ENCODE measurements around the gene CSMD2.

The CSMD2 gene

GRCh38 chr1:33622757-33623156 is 542.3 kb downstream of the CSMD2 start:
- no peak for DNase-seq

- no peak for DNase-seq
Observed at GRCh38 chr1:33618636-33619035, 546.4 kb downstream of the CSMD2 start.

GRCh38 chr1:33617451-33617850 is 547.6 kb downstream of the CSMD2 start:
- no peak for DNase-seq

DNA sequence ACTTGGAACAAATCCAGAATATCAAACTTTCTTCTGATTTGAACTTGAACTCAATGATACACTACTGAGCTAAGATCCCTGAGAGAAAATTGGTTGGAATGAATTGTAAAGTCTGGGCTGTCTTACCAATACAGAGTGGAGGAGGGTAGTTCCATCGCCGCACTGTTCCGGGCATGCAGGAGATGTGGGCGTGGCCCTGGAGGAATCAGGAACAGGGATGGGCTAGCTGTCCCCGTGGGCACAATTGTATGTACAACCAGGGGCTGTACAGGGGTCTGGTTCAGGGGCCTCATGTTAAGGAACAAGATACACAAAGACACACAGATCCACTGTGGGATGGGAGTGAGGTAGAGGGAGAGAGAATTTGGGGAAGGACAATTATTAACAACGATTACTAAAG is 548.2 kb downstream of the CSMD2 start:
- DNase-seq: no peak

GRCh38 chr1:33615546-33615945 is 549.5 kb downstream of the CSMD2 start:
- no peak for DNase-seq

GRCh38 chr1:33610864-33611455 is 554.1 kb downstream of the CSMD2 start:
- DNase-seq: no peak

- DNase-seq: no peak
Observed at GRCh38 chr1:33610391-33610790, 554.6 kb downstream of the CSMD2 start.

GRCh38 chr1:33609739-33610138 is 555.3 kb downstream of the CSMD2 start:
- no peak for DNase-seq

DNA sequence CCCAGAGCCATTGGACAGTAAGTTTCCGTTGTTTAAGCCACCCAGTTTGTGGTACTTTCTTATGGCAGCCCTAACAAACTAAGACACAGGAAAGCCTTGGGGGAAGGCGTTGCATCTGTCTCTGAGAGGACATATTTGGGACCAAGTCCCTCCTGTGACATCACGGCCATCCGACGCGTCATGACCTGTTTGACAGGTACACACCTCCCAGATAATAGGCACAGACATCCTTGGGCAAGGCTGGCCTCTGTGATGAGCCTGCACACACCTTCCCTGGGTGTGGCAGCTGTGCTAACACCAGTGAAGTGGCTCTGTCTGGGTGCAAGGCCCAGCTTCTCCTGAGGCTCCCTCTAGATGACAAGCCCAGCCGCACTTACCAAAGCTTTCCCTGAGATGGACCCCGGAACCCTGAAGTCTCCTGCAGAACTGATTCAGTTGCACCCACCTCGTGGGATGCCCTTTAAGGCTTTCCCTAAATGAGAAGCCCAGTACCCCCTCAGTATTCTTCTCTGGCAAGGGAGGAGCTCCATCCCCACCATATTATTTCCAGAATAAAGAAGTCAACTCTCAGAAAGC is 556.1 kb downstream of the CSMD2 start:
- no peak for DNase-seq

DNA sequence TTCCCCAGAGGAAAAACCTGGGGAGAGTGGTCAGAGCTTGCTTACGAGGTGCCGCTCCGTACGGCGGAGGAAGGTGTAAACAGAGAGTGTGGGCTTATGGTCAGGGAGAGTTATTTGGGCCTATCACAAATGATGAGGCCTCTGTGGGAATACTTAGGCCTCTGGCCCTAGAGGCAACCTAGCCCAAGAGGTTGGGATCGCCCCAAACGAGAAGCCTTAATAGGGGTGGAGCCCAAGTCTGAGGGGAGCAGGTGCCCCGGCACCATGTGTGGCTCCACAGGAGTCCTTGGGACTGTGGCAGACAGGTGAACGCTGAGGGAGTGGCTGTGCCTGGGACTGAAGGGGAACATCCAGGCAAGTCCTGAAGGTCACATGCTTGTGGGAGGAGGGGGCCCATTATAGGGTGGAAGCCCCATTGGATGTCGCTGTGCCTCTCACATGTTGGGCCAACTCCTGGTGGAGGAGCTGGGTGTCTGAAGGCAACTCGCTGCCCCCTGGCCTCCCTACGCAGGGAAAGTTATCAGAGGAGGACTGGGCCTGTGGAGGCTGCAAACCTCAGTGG is 557.5 kb downstream of the CSMD2 start:
- no peak for DNase-seq

- no peak for DNase-seq
Observed at GRCh38 chr1:33606272-33606671, 558.8 kb downstream of the CSMD2 start.

DNA sequence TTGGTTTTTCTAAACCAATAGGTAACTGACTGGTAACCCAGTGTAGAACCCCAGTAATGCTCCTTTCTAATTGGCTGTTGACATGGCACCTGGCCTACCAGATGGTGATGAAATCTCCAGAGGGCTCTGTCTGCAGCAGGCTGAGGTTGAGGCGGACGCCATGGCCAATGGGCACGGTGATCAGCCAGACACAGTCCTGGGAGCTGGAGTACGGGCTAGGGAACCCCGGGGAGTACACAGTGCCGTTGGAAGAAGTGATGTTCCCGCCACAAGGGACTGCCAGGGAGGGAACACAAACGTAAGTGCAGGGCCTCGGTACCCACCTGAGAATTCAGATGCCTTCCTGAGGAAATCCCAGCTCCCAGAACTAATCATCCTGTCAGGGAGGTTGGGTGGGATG is 562.8 kb downstream of the CSMD2 start:
- no peak for DNase-seq

GRCh38 chr1:33601751-33602150 is 563.3 kb downstream of the CSMD2 start:
- DNase-seq: no peak

DNA sequence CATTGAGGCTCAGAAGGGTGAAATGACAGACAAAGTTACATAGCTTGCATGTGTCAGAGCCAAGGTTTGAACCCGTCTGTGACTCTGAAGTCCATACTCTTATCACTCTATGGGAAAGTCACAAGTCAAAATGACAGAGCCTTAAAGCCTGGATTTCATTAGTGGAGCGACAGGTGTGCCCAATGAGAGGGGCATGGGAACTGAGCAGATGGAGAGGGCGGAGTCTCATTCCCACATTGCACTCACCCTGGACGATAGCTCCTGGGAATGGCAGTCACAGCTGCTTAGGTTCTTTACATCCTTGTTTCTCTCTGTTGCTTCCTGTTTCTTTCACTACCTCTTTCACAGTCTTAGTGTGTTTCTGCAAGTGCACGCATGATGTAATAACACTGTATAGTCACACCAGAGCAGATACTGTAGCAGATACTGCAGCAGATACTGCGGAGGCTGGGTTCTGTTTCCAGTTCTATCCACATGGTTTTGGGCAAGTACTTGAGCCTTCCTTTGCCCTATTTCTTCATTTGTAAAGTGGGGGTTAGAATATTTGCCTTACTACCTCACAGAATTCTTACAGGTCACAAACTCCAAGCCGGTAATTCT is 565.4 kb downstream of the CSMD2 start:
- DNase-seq: no peak

DNA sequence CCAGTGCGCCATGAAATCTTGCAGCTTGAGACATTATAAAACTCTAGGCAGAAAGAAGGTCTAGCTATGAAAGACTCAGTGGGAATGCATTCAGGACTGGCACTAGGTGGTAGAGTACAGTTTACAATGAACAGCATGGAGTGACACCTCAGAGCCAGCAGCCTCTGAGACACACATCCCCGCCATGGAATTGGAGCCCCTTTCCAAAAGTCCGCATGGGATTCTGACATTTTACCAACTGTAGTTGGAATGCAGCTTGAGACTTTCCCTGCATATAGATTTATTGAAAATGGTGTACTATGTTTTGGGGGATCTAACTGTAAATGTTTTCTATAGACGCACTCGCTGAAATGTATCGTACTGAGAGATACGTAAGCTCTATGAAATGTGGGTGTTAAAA is 576.3 kb downstream of the CSMD2 start:
- no peak for DNase-seq

GRCh38 chr1:33586795-33587194 is 578.2 kb downstream of the CSMD2 start:
- no peak for DNase-seq

DNA sequence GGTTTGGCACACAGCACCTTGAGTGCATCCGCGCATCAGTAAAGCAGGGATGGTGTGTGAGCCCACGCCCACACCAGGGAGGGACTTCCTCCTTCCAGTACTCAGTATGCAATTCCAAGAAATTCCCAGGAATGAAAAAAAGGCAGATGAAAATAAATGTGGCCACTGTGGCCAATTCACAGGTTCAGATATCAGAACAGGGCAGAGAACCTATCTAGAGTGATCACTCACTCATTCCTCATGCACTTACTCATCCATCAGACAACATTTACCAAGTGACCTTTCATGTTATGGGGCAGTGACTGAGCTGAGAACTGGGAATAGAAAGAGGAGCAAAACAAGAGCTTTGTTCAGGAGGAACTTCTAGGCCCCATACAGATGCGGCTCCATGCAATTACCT is 578.9 kb downstream of the CSMD2 start:
- DNase-seq: no peak

DNA sequence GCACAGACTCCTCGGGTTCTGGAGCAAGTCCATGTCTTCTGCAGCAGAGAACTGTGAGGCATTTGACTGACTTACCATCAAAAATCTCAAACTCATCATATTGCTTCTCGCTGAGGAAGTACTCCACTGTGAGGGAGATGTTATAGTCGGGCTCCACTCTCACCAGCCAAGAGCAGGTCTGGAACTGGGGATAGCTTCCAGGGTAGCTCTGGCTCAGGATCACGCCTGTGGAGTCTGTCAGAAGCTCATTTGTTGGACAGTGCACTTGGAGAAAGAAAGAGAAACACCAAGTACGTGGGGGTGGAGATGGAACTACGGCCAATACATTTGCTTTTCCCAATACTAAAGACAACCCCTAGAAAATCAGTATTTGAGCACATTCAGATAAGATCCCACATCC is 581.5 kb downstream of the CSMD2 start:
- DNase-seq: no peak

- DNase-seq: no peak
Observed at GRCh38 chr1:33578557-33579448, 586.2 kb downstream of the CSMD2 start.

DNA sequence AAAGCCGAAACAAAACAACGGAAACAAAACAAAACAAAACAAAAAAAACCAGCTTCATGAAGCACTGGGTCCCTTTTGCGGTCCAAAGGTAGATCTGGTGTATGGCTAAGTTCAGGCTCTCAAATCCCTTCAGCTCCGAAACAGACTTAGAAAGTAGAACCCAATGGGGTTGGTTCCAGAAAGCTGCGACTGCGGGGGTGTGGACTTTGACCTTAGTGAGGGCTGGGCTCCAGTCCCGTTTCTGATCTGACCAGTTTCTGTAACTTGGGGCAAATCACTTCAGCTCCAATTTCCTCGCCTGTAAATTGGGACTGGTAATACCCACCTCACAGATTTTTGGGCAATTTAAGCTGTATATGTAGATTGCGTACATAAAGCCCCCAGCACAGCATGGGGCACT is 587.4 kb downstream of the CSMD2 start:
- DNase-seq: no peak

DNA sequence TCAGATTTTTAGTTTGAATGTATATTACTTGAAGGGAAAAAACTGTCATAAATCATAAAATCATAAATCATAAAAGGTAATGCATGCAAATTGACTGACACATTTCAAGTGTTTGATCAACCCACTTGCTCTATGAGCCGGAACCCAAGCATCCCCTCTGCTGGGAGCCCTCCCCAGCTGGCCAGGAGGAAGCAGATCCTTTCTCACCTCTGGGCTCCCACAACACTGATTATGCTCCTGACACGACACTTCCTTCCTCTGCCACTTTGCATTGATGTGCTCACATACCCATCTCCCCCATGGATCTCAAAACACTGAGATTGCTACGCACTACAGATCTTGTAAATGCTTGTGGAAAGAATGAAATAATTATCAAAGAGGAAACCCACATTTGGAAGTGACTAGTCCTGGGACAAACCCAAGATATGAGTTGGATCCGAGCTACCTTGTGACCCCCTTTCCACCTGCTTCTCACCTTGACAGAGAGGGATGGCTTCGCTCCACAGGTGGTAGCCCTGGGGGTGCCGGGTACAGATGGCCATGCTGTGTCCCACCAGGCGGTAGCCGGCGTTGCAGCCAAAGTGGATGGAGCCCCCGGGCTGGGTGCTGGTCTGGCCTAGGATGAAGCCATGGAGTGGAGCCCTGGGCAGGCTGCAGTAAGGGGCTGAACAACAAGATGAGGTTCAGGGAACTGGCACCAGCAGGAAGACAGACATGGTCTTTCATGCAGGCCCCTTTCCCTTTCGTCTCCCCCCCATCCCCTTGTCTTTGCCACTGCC is 588.0 kb downstream of the CSMD2 start:
- no peak for DNase-seq

- DNase-seq: no peak
Observed at GRCh38 chr1:33575324-33575879, 589.6 kb downstream of the CSMD2 start.
